ENCODE measurements around the gene TBKBP1. TPM values are rescaled to one million over a fixed set of nuclear protein-coding genes. Genes with fewer than 3 reads are reported as not detected.
A peak's percentile ranks its signal among the peaks of the same experiment; 100 is the strongest.

Gene TBKBP1
- total RNA-seq, 4 donors from 2014 or later, result 6.3 to 24.6 (median 9.8) TPM

- Histone ChIP-seq H3K27ac (no peak overlapping the region), H3K4me3 (no peak overlapping the region), H3K36me3 (peaks cover 0 to 18% (median 0%) of the 10 kb centered on the region in 3 donors), H3K9me3 (no peaks in the 10 kb centered on the region), H3K4me1 (peaks cover 0 to 3% (median 0%) of the 10 kb centered on the region in 4 donors), H3K27me3 (peaks cover 0 to 29% of the 10 kb centered on the region in 2 donors)
- TF ChIP-seq CTCF (IDR thresholded peaks at IDR 0.05) (no peak), POLR2A (IDR thresholded peaks at IDR 0.05) (no peak), EP300 (IDR thresholded peaks at IDR 0.05) (no peak)
- no peak for DNase-seq (ENCODE audit: low spot score in 2 of 2)
- 69 to 77% methylated on average over 6 of the region's 6 CpGs for WGBS, 2 donors
Measured at GRCh38 chr17:47714773-47715396, 20.9 kb downstream of the TBKBP1 start.

- TF ChIP-seq CTCF (IDR thresholded peaks at IDR 0.05), result no peak
- no peak overlapping the region for H3K27ac ChIP-seq
- peaks cover 0 to 4% (median 2%) of the 10 kb centered on the region in 4 donors for H3K4me1 ChIP-seq
- WGBS, 2 donors, result 65 to 74% methylated on average over 10 of the region's 10 CpGs
- no peak for DNase-seq (ENCODE audit: low spot score in 2 of 2)
- peaks cover 0 to 36% of the 10 kb centered on the region in 2 donors for H3K27me3 ChIP-seq
- no peaks in the 10 kb centered on the region for H3K9me3 ChIP-seq
- no peak overlapping the region for H3K4me3 ChIP-seq
- H3K36me3 ChIP-seq, result peaks cover 0 to 9% (median 0%) of the 10 kb centered on the region in 3 donors
Measured at GRCh38 chr17:47715669-47716325, 21.8 kb downstream of the TBKBP1 start.

GRCh38 chr17:47716375-47716774 lies 22.4 kb downstream of the TBKBP1 start:
- H3K9me3 ChIP-seq, result no peaks in the 10 kb centered on the region
- peaks cover 0 to 42% of the 10 kb centered on the region in 2 donors for H3K27me3 ChIP-seq
- no peak for DNase-seq (ENCODE audit: low spot score in 2 of 2)
- no peak for TF ChIP-seq CTCF (IDR thresholded peaks at IDR 0.05)
- no peak for TF ChIP-seq EP300 (IDR thresholded peaks at IDR 0.05)
- TF ChIP-seq POLR2A (IDR thresholded peaks at IDR 0.05), result no peak
- H3K4me3 ChIP-seq, result no peak overlapping the region
- H3K36me3 ChIP-seq, result peaks cover 0 to 3% (median 0%) of the 10 kb centered on the region in 3 donors
- H3K27ac ChIP-seq, result no peak overlapping the region
- H3K4me1 ChIP-seq, result peaks cover 0 to 10% (median 5%) of the 10 kb centered on the region in 4 donors
- 91 to 93% methylated on average over 3 of the region's 3 CpGs for WGBS, 2 donors

GRCh38 chr17:47717261-47717697 lies 23.3 kb downstream of the TBKBP1 start:
- H3K4me1 ChIP-seq, result peaks cover 0 to 12% (median 6%) of the 10 kb centered on the region in 4 donors
- H3K27me3 ChIP-seq, result peaks cover 0 to 51% of the 10 kb centered on the region in 2 donors
- H3K27ac ChIP-seq, result no peak overlapping the region
- 40 to 63% methylated on average over 2 of the region's 2 CpGs for WGBS, 2 donors
- H3K9me3 ChIP-seq, result no peaks in the 10 kb centered on the region
- no peak overlapping the region for H3K4me3 ChIP-seq
- TF ChIP-seq CTCF (IDR thresholded peaks at IDR 0.05), result peak in 1 of 5 experiments; percentile 8
- TF ChIP-seq POLR2A (IDR thresholded peaks at IDR 0.05), result no peak
- no peak for TF ChIP-seq EP300 (IDR thresholded peaks at IDR 0.05)
- no peak for DNase-seq (ENCODE audit: low spot score in 2 of 2)
- H3K36me3 ChIP-seq, result no peaks in the 10 kb centered on the region

- WGBS, 2 donors, result 27 to 47% methylated on average over 8 to 9 of the region's 9 CpGs
- no peaks in the 10 kb centered on the region for H3K9me3 ChIP-seq
- peaks cover 0 to 59% of the 10 kb centered on the region in 2 donors for H3K27me3 ChIP-seq
- peaks cover 0 to 12% (median 6%) of the 10 kb centered on the region in 4 donors for H3K4me1 ChIP-seq
- no peaks in the 10 kb centered on the region for H3K36me3 ChIP-seq
- H3K4me3 ChIP-seq, result no peak overlapping the region
- no peak for DNase-seq (ENCODE audit: low spot score in 2 of 2)
- TF ChIP-seq POLR2A (IDR thresholded peaks at IDR 0.05), result no peak
- TF ChIP-seq CTCF (IDR thresholded peaks at IDR 0.05), result no peak
- TF ChIP-seq EP300 (IDR thresholded peaks at IDR 0.05), result no peak
- no peak overlapping the region for H3K27ac ChIP-seq
Measured at GRCh38 chr17:47717979-47718621, 24.1 kb downstream of the TBKBP1 start.

Data from tibial nerve (tissue), 4 donors.